OCI-LY3 (cell line): ENCODE data around the gene MRGPRE.

ENCODE experiments used
- H2AFZ ChIP-seq: fragments of 200-600, 300-600 bp; shearing (Covaris generic); 2 replicates; pipeline ENCODE4 v1.6.0; 2014; ENCODE audit warnings: antibody characterized with exemption, low read depth, low read length
- H3K27ac ChIP-seq: fragments of 200-600, 300-600 bp; sonication (generic); 2 replicates; pipeline ENCODE4 v1.5.1; 2014; ENCODE audit warnings: mild to moderate bottlenecking, low read length, moderate library complexity, mixed read lengths
- H3K27me3 ChIP-seq: fragments of 200-600, 300-600 bp; sonication (generic); 2 replicates; pipeline ENCODE4 v1.6.1; 2014; ENCODE audit warnings: low read depth, low read length, mixed read lengths
- H3K36me3 ChIP-seq: fragments of 200-600, 300-600 bp; sonication (generic); replicated peaks from 2 replicates; pipeline ENCODE3; 2014; ENCODE audit warnings: low read depth, low read length, mixed read lengths
- H3K4me1 ChIP-seq: fragments of 300-600, 200-600 bp; sonication (generic); 2 replicates; pipeline ENCODE4 v1.6.1; 2014; ENCODE audit warnings: low read length, mixed read lengths
- H3K4me2 ChIP-seq: fragments of 200-600, 300-600 bp; sonication (generic); 2 replicates; pipeline ENCODE4 v1.6.1; 2014; ENCODE audit warnings: low read length, mixed read lengths
- H3K4me3 ChIP-seq: fragments of 300-600, 200-600 bp; sonication (generic); 2 replicates; pipeline ENCODE4 v1.5.1; 2014; ENCODE audit warnings: antibody characterized with exemption, mild to moderate bottlenecking, low read length, moderate library complexity
- H3K79me2 ChIP-seq: fragments of 300-600, 200-600 bp; shearing (Covaris generic); 2 replicates; pipeline ENCODE4 v1.6.1; 2014; ENCODE audit warnings: mild to moderate bottlenecking, low read length, mixed read lengths
- H3K9ac ChIP-seq: fragments of 300-600, 200-600 bp; shearing (Covaris generic); 2 replicates; pipeline ENCODE4 v1.6.0; 2014; ENCODE audit warnings: mild to moderate bottlenecking, low read length, moderate library complexity
- H3K9me3 ChIP-seq: fragments of 200-600, 300-600 bp; shearing (Covaris generic); 2 replicates; pipeline ENCODE4 v1.6.1; 2014; ENCODE audit warnings: low read length, mixed read lengths; ENCODE audit not compliant: insufficient read depth
- H4K20me1 ChIP-seq: fragments of 200-600, 300-600 bp; sonication (generic); 2 replicates; pipeline ENCODE4 v1.6.1; 2016; ENCODE audit warnings: low read length, mixed read lengths; ENCODE audit not compliant: insufficient read depth
- CTCF ChIP-seq: fragments of 200-600, 300-600 bp; sonication (generic); IDR thresholded peaks from 2 replicates; pipeline ENCODE4 v1.5.1; 2014; ENCODE audit warnings: antibody characterized with exemption, low read length, low read depth
- EZH2phosphoT487 ChIP-seq: fragments of 200-600 bp; shearing (Covaris generic); IDR thresholded peaks from 2 replicates; pipeline ENCODE4 v1.6.1; 2018; ENCODE audit warnings: antibody characterized with exemption, mixed run types, low read depth

MRGPRE gene

GRCh38 chr11:3183523-3183922 is 48.7 kb downstream of the MRGPRE start:
- H3K9ac ChIP-seq, result no peak overlapping the region
- no peaks in the 10 kb centered on the region for H3K79me2 ChIP-seq
- no peak overlapping the region for H2AFZ ChIP-seq
- H3K27me3 ChIP-seq, result no peaks in the 10 kb centered on the region
- no peaks in the 10 kb centered on the region for H3K9me3 ChIP-seq
- H3K36me3 ChIP-seq, result no peaks in the 10 kb centered on the region
- no peak overlapping the region for H3K27ac ChIP-seq
- H3K4me3 ChIP-seq, result no peak overlapping the region
- H3K4me1 ChIP-seq, result no peaks in the 10 kb centered on the region
- no peak overlapping the region for H3K4me2 ChIP-seq
- H4K20me1 ChIP-seq, result no peaks in the 10 kb centered on the region
- no peak for TF ChIP-seq EZH2phosphoT487
- TF ChIP-seq CTCF, result no peak

- no peak overlapping the region for H3K9ac ChIP-seq
- no peaks in the 10 kb centered on the region for H3K36me3 ChIP-seq
- H3K79me2 ChIP-seq, result no peaks in the 10 kb centered on the region
- no peaks in the 10 kb centered on the region for H3K9me3 ChIP-seq
- H2AFZ ChIP-seq, result no peak overlapping the region
- H3K4me1 ChIP-seq, result no peaks in the 10 kb centered on the region
- no peak overlapping the region for H3K4me2 ChIP-seq
- H4K20me1 ChIP-seq, result no peaks in the 10 kb centered on the region
- no peak overlapping the region for H3K4me3 ChIP-seq
- no peaks in the 10 kb centered on the region for H3K27me3 ChIP-seq
- no peak overlapping the region for H3K27ac ChIP-seq
- TF ChIP-seq EZH2phosphoT487 (no peak), CTCF (no peak)
Measured at GRCh38 chr11:3182462-3182852, 49.8 kb downstream of the MRGPRE start.

GRCh38 chr11:3181725-3182461 is 50.3 kb downstream of the MRGPRE start:
- H4K20me1 ChIP-seq, result no peaks in the 10 kb centered on the region
- H3K27ac ChIP-seq, result no peak overlapping the region
- TF ChIP-seq EZH2phosphoT487 (no peak), CTCF (no peak)
- H3K36me3 ChIP-seq, result no peaks in the 10 kb centered on the region
- H3K4me2 ChIP-seq, result no peak overlapping the region
- H3K9me3 ChIP-seq, result peaks cover 3% of the 10 kb centered on the region; the same call in 1 of the 2 replicates
- H3K79me2 ChIP-seq, result no peaks in the 10 kb centered on the region
- no peak overlapping the region for H3K9ac ChIP-seq
- H2AFZ ChIP-seq, result no peak overlapping the region
- H3K4me3 ChIP-seq, result no peak overlapping the region
- no peaks in the 10 kb centered on the region for H3K4me1 ChIP-seq
- no peaks in the 10 kb centered on the region for H3K27me3 ChIP-seq

- TF ChIP-seq CTCF (no peak), EZH2phosphoT487 (no peak)
Measured at GRCh38 chr11:3180869-3181268, 51.3 kb downstream of the MRGPRE start.

More at GRCh38 chr11:3180869-3181268, 51.3 kb downstream of the MRGPRE start:
- Histone ChIP-seq H3K4me1 (no peaks in the 10 kb centered on the region), H3K27ac (no peak overlapping the region), H2AFZ (no peak overlapping the region), H3K27me3 (no peaks in the 10 kb centered on the region), H3K79me2 (no peaks in the 10 kb centered on the region), H3K4me3 (no peak overlapping the region), H3K9me3 (peaks cover 11% of the 10 kb centered on the region; the same call in 1 of the 2 replicates), H3K4me2 (no peak overlapping the region), H3K36me3 (no peaks in the 10 kb centered on the region), H3K9ac (no peak overlapping the region), H4K20me1 (no peaks in the 10 kb centered on the region)
